Stimulated activated CD8-positive, alpha-beta memory T cell treated with anti-CD3 and anti-CD28 coated beads, Interleukin-15, amount 100 ng/mL, for 1 hour (primary cell): ENCODE measurements around the gene PPM1E.
"Not testable (repeated sequence)": the region's sequence is repeated elsewhere in the genome, so short reads cannot be mapped to it uniquely, and the experiment has no call there.

Source experiments
- DNase-seq: peaks from one replicate; pipeline ENCODE4 v3.0.0-alpha.2; 2020; ENCODE audit warnings: low read depth

The PPM1E gene

GRCh38 chr17:58840820-58841612 lies 85.4 kb downstream of the PPM1E start:
- no peak for DNase-seq

GRCh38 chr17:58846413-58846812 lies 90.8 kb downstream of the PPM1E start:
- not testable (repeated sequence) for DNase-seq

- not testable (repeated sequence) for DNase-seq
Measured at GRCh38 chr17:58850106-58850505, 94.5 kb downstream of the PPM1E start.

- DNase-seq: no peak
Measured at GRCh38 chr17:58865301-58865700, 109.6 kb downstream of the PPM1E start.

- DNase-seq: no peak
Measured at GRCh38 chr17:58870747-58871146, 115.1 kb downstream of the PPM1E start.

- DNase-seq: no peak
Measured at GRCh38 chr17:58873926-58874325, 118.3 kb downstream of the PPM1E start.

GRCh38 chr17:58875261-58875660 lies 119.6 kb downstream of the PPM1E start:
- DNase-seq: no peak

GRCh38 chr17:58884161-58884560 lies 128.5 kb downstream of the PPM1E start:
- no peak for DNase-seq

- no peak for DNase-seq
Measured at GRCh38 chr17:58886514-58886913, 130.9 kb downstream of the PPM1E start.

- DNase-seq: no peak
Measured at GRCh38 chr17:58889928-58890327, 134.3 kb downstream of the PPM1E start.

- no peak for DNase-seq
Measured at GRCh38 chr17:58899191-58899590, 143.5 kb downstream of the PPM1E start.

GRCh38 chr17:58902322-58902721 lies 146.7 kb downstream of the PPM1E start:
- no peak for DNase-seq

GRCh38 chr17:58911741-58912343 lies 156.2 kb downstream of the PPM1E start:
- no peak for DNase-seq

- DNase-seq: no peak
Measured at GRCh38 chr17:58913552-58913951, 157.9 kb downstream of the PPM1E start.

GRCh38 chr17:58913971-58914769 lies 158.5 kb downstream of the PPM1E start:
- DNase-seq: no peak

- DNase-seq: no peak
Measured at GRCh38 chr17:58917228-58917627, 161.6 kb downstream of the PPM1E start.

- DNase-seq: no peak
Measured at GRCh38 chr17:58918072-58918471, 162.4 kb downstream of the PPM1E start.

GRCh38 chr17:58918884-58919283 lies 163.2 kb downstream of the PPM1E start:
- DNase-seq: no peak

- no peak for DNase-seq
Measured at GRCh38 chr17:58920773-58921172, 165.1 kb downstream of the PPM1E start.

- no peak for DNase-seq
Measured at GRCh38 chr17:58932956-58933355, 177.3 kb downstream of the PPM1E start.

GRCh38 chr17:58936295-58936694 lies 180.6 kb downstream of the PPM1E start:
- DNase-seq: no peak

- no peak for DNase-seq
Measured at GRCh38 chr17:58944166-58944565, 188.5 kb downstream of the PPM1E start.

GRCh38 chr17:58947411-58947810 lies 191.8 kb downstream of the PPM1E start:
- no peak for DNase-seq
